NOMO-1 treated with DMSO at 0.1 percent for 48 hours (cell line): ENCODE measurements around the gene TCL1A.
A peak's percentile ranks its signal among the peaks of the same experiment; 100 is the strongest.

Source experiments
- DNase-seq: peaks from one replicate; lab custom pipeline; 2025; ENCODE audit not compliant: unreplicated experiment; lab: John Stamatoyannopoulos, UW

TCL1A gene

DNA sequence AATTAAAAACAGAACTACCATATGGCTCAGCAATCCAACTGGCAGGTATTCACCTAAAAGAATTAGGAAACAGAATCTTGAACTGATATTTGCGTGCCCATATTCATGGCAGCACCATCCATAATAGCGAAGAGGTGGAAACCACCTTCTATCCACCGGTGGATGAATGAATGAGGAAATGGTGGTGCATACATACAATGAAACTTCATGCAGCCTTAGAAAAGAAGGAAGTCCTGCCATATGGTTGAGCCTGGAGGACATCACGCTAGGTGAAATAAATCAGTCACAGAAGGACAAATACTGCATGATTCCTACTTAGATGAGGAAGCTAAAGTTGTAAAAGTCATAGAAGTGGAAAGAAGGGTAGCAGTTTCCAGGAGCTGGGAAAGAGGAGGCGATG lies 6.6 kb downstream of the TCL1A start:
- DNase-seq, result peak; percentile 59

DNA sequence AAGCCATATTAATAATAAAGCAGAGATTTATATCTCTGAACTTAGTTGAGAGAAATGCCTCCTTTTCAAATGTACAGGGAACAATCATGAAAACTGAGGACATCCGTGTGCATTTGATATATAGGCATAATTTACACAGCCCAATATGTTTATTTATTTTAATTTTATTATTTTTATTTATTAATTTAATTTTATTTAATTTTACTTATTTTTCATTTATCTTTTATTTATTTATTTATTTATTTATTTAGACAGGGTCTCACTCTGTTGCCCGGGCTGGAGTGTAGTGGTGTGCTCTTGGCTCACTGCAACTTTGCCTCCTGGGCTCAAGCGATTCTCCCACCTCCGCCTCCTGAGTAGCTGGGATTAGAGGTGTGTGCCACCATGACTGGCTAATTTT lies 8.4 kb downstream of the TCL1A start:
- no peak for DNase-seq

DNA sequence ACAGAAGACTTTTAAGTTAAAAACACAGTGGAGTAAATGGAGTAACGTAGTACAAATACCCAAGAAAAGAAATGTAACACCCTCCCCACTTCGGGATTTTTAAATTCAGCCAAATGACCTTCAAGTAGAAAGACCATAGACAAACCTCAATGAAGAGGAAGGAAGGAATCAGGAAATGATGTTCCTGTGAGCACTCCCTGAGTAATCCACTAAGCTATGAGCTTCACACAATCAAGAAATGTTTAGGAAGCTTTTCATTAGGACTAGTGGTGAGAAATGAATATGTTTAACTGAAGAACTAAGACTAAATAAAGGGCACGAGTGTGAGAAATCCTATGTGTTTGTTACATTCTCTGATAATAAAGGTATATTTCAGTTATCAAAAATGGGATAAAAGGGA lies 10.1 kb downstream of the TCL1A start:
- DNase-seq, result no peak

DNA sequence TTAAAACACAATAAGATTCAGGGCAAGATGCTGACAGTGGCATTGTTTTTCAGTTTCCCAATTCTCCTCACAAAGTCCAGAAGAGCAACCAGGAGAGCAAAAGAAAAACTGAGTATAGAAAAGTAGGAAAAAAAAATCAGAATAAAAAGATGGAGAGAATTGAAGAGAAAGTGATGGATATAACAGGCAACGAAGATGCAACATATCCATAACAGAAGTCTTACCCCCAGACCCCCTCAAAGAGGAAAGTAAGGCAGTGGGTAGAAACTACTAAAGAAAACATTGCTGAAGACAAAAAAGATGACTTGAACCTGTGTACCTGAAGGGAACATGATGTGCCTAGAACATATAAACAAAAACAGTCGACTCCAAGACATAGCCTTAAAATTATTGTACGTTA lies 10.6 kb downstream of the TCL1A start:
- no peak for DNase-seq

DNA sequence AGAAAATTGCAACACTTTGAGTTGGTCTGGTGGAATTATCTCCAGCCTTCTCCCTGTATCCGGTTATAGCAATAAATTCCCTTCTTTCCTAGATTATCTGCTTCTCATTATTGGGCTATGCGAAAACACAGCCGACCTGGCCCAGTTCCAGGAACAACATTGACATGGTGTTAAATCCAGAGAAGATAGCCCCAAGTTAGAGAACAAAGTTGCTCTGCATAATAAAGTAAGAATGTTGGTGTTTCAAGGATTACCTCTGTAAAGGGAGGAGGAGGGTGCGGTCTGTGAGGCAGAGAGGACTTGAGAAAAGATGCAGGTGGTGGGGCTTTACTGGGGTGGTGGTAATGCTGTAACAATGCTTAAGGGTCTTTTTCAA lies 12.1 kb downstream of the TCL1A start:
- no peak for DNase-seq

DNA sequence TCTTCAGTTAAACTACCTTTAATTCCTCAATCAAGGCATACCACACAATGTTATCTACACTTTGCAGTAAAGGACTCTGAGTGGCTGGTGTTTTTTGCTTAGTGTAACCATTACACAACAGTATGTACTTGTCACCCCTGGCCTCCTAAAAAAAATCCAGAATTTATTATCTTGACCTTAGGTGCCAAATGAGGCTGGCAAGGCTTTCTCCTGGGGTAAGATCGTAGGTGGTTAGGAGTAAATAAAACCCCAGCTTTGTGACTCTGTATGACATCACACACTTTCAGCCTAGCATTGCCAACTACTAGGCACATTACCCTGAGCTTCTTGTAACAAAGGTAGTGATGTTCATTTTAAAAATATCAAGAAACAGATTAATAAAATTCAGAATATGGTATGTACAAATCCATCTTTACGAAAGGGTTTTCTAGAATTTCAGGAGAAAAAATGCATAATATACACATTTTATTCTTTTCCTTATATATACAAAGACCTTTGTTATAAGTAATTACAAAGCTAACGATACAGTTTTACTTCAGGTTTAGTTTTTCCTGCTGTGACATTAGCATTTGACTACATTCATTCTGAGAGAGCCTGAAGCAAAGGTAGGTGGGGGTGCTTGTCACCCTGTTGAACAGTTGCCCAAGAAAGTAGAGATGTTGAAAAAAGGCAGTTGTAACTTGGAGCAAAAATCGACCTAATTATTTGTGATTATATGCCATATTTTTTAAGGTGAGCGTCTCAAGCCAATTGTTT lies 13.5 kb downstream of the TCL1A start:
- DNase-seq, result no peak

DNA sequence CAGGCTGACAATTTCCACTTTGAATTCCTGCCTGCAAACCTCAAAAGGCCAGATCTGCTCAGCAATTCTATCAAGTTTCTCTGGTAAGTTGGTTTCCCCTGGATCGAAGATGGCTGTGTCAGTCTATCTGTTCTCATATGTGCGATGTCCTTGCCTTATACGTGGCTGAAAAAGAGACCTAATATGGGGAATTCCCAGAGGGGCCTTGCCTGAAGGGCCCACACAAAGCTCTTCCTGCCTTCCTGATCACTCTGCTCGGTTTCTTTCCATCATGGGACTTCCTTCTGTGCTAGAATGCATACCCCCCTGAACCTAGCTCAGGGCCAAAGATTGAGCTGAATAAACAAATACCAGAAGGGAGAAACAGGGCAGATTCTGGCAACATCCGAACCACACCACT lies 14.5 kb downstream of the TCL1A start:
- DNase-seq, result no peak

DNA sequence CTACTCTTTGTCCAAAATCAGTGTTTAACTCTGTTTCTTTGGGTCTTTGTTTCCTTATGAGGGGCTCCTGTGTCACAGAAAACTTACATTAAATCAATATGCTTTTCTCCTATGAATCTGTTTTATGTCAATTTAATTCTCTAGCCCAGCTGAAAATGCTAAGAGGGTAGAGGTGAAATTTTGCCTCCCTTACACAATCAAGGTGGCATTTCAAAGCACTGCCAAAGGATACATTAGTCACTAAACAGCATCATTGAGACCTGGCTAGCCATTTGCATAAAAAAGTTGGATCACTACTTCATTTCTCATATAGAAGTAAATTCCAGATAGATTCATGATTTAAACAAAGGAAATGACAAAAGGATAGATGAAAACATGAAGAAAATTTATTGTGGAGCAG lies 15.6 kb downstream of the TCL1A start:
- no peak for DNase-seq

- no peak for DNase-seq
These were observed 16.2 kb downstream of the TCL1A start for GRCh38 chr14:95697764-95698163.

GRCh38 chr14:95696741-95697140 lies 17.2 kb downstream of the TCL1A start:
- DNase-seq, result no peak

DNA sequence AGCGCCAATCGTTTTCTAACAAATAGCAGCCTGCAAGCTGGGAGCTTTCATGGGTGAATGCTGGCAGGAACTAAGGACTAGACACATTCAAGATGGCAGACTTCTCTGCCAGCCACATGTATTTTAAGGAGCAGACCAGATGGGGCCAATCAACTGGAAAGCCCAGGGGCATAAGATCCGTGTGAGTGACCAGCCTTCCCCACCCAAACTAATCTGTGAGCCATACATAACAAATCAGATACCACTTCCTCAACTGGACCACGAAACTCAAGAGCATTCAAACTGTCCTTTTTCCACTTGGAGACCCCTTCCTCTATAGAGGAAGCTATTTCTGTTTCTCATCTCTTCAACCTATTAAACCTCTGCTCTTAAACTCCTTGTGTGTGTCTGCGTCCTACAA lies 18.0 kb downstream of the TCL1A start:
- DNase-seq, result no peak

- DNase-seq, result no peak
These were observed 18.9 kb downstream of the TCL1A start for GRCh38 chr14:95695051-95695450.

DNA sequence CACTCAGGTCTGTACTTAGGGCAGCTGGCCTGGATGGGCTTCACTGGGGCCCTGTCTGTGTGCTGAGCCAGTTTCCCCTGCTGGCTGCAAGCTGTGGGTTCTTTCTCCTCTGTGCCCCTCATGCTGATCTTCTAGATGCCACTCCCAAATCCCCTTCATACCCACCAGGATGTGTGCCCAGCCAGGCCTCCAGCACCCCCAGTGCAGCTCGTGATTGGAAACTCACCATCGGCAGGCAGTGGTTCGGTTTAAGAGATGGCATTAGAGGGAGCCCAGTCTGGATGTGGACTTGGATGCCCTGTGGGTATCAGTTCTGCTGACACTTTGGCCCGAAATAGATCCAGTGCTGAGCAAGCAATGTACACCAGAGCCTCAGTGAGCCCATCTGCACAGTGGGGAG lies 21.8 kb downstream of the TCL1A start:
- no peak for DNase-seq

DNA sequence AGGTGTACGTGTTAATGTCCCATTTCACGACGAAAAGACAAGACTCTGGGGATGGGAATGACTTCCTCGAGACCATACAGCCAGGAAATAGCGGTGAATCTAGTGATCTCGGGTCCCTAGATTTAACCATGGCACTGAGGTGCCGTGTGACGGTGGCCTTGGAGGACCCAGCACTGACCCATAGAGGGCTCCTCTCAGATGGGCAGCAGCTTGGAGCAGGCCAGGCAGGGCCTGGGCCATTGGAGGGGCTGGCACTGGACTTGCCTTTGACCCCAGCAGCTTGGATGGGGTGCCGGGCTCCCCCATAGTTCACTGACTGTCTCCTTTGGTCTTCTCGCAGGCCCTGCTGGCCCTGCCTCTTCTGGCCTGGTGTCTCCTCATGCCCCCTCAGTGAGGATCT lies 22.3 kb downstream of the TCL1A start:
- DNase-seq, result no peak

GRCh38 chr14:95690815-95691214 lies 23.1 kb downstream of the TCL1A start:
- DNase-seq, result no peak

DNA sequence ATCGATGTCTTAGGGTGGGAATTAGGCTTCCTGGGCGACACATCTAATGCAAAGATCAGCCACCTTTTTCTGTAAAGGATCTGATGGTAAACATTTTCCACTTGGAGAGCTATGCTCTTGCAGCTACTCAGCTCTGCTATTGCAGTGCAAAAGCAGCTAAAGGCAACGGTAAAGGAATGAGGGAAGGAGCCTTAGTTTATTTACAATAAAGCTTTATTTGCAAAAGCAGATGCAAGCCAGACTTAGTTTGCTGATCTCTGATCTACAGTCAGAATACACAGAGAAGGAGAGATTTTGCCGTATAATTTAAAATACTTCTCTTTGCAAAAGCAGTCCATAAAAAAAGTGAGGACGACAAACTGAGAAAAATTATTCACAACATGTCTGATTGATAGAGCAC lies 24.5 kb downstream of the TCL1A start:
- DNase-seq, result no peak

- no peak for DNase-seq
These were observed 27.0 kb downstream of the TCL1A start for GRCh38 chr14:95686935-95687334.

DNA sequence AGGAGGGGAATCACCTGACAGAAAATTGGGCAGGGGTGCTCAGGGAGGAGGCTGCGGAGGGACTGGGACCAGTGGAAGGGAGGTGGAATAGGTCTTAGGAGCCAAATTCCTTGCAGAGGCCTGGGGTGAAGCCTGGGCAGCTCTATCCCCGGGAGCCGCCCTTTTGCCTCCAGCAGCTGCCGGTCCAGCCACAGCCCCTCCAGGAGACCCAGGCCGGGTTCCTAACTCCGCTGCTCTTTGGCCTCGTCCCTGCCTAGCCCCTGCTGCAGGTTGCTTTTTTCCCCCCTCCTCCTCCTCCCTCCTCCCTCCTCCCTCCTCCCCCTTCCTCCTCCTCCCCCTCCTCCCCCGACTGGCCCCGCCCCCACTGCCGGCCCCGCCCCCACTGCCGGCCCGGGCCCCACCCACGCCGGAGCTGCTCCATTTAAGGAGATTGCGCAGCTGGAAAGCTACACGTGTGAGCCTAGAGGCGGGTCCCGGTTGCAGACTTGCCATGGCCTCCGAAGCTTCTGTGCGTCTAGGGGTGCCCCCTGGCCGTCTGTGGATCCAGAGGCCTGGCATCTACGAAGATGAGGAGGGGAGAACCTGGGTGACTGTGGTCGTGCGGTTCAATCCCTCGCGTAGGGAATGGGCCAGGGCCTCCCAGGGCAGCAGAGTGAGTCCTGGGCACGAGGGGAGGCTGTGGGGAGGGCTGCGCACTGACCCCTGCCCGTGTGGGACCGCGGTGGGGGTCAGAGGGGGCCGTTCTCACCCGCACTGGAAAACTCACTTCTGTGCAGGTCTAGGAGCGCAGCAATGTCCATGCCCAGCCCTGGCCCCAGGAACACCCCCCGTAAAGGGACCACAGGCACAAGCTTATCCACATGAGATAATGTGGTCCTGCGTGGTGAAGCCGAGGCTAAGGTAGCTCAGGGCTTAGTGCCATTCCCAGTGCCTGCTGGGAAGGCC lies 27.7 kb downstream of the TCL1A start, which contains the start of gene TCL1B:
Gene TCL1B (plus strand): TSS at position 449 of the 945 bp plus-strand sequence. CDS start 42 bp downstream, at position 491.
- DNase-seq, result no peak

- DNase-seq, result no peak
These were observed 30.1 kb downstream of the TCL1A start for GRCh38 chr14:95683793-95684192.

GRCh38 chr14:95681153-95681552 lies 32.8 kb downstream of the TCL1A start:
- DNase-seq, result no peak

- DNase-seq, result no peak
These were observed 33.8 kb downstream of the TCL1A start for GRCh38 chr14:95679998-95680735.
